LoVo (cell line): ENCODE measurements around the gene CLMN.

Experiments used
- DNase-seq: peaks from one replicate; pipeline ENCODE4 v3.0.0-alpha.2; 2016; ENCODE audit warnings: low spot score

The CLMN gene, protein sequence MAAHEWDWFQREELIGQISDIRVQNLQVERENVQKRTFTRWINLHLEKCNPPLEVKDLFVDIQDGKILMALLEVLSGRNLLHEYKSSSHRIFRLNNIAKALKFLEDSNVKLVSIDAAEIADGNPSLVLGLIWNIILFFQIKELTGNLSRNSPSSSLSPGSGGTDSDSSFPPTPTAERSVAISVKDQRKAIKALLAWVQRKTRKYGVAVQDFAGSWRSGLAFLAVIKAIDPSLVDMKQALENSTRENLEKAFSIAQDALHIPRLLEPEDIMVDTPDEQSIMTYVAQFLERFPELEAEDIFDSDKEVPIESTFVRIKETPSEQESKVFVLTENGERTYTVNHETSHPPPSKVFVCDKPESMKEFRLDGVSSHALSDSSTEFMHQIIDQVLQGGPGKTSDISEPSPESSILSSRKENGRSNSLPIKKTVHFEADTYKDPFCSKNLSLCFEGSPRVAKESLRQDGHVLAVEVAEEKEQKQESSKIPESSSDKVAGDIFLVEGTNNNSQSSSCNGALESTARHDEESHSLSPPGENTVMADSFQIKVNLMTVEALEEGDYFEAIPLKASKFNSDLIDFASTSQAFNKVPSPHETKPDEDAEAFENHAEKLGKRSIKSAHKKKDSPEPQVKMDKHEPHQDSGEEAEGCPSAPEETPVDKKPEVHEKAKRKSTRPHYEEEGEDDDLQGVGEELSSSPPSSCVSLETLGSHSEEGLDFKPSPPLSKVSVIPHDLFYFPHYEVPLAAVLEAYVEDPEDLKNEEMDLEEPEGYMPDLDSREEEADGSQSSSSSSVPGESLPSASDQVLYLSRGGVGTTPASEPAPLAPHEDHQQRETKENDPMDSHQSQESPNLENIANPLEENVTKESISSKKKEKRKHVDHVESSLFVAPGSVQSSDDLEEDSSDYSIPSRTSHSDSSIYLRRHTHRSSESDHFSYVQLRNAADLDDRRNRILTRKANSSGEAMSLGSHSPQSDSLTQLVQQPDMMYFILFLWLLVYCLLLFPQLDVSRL

DNA sequence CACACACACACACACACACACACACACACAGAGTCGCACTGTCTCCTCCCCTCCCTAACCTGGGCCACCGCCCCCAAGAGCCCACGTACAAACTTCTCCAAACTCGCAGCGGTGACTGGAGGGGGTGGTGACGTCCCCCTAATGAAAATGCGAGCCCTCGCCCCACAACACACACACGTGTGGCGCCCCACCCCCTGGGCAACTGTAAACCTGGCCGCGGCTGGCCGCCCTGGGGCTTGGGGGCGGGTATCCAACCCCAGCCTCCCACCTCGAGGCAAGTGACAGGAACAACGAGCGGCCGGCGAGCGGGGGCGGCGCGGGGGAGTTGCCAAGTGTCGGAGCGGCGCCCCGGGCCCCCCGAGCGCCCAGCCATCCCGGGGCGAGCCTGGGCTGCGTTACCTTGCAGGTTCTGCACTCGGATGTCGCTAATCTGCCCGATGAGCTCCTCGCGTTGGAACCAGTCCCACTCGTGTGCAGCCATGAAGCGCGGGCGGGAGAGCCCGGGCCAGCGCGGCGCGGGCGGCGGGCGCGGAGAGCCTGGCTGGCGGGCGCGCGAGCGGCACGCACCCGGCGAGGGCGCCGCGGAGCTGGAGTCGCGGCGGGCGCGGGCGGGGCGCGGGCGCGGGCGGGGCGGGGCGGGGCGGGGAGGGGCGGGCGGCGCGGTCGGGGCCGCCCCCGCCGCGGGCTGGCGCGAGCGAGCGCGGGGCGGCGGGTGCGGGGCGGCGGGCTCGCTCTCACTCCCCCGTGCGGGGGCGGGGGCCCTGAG, at the start of gene CLMN:
CLMN (minus strand) TSS at position 597 of the 766 bp plus-strand sequence; CDS start at position 481, 116 bp downstream.
- DNase-seq, result peak; percentile 49

DNA sequence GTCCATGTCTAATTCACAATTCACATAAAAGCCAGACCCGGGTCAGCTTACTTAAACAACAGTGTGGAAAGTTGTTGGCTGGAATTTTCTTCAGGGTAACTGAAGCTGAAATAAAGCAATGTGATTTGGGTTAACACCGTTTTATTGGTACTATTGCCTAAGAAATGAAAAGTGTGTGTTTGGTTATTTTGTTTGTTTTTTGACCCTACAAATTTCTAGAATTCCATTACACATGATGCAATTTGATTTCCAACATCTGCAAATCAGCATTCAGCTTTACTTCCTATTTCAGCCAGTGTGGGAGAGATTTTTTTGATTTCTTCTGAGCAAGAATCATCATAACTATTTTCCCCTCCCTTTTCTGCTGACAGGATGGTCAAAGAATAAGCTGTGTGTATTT, 45.7 kb upstream of the CLMN start:
- no peak for DNase-seq

DNA sequence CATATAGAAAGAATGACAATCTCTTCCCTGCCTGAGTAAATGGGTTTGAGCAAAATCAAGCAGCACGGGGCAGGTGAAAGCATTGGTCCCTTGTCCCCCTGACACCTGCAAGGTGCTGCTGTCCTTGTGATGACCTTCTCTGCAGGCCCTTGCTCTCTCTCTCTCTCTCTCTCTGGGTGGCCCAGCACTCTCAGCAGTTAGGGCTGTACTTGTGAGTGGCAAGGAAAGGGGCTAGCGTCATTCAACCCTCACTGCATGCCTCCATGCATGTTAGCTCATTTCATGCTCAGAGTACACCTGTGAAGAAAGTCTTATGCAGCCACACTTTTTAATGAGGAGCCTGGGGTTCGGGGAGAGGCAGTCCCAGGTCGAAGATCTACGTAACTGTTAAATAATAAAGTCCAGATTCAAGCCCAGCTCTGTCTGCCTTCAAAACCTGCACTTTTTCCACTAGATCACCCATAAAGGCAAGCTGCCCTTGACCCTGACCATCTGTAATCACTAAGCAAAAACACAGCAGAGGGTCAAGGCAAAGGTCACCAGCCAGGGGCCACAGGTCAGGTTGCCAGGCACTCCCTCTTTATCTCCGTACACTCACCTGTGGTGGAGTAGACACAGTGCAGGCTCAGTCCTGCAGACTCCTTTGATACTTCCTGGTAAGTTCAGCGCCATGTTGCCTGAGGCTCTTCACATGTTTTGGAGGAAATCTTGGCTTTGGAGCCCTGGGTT, 44.9 kb upstream of the CLMN start:
- DNase-seq, result no peak

DNA sequence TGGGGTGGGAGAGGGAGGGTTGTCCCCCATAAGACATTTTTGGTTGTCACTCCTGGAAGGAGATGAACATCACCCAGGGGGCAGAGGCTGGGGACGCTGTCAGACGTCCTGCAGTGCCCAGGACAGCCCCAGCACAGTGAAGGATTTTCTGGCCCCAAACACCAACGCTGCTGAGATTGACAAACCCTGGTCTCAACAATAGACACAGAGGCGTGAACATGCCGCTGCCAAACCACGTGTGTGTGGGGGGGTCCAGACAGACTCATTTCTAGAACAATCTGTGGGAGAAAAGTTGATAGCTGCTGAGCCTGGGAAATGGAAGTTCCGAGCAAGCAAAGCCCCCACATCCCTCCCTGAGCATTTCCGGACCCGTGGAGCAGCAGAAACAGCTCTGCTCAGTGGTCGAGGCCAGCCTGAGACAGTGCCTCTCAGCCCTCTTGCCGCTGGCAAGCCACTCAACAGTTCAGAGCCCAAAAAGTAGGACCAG, 43.8 kb upstream of the CLMN start:
- no peak for DNase-seq

DNA sequence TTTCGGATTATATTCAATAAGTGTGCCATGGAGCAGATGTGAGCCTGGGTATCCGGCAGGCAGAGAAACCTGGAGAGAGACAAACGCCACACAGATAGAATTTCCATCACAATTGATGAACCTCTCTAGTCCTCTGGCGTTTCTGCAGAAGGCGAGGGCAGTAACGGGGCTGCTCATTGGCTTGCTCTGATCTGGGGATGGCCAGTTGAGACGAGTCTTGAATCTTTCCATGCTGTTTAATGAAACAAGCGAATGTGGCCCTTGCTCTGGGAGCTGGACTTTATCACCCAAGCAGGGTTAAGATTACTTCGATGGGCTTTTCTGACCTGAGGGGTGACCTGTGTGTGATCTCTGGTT, 42.4 kb upstream of the CLMN start:
- DNase-seq, result no peak

DNA sequence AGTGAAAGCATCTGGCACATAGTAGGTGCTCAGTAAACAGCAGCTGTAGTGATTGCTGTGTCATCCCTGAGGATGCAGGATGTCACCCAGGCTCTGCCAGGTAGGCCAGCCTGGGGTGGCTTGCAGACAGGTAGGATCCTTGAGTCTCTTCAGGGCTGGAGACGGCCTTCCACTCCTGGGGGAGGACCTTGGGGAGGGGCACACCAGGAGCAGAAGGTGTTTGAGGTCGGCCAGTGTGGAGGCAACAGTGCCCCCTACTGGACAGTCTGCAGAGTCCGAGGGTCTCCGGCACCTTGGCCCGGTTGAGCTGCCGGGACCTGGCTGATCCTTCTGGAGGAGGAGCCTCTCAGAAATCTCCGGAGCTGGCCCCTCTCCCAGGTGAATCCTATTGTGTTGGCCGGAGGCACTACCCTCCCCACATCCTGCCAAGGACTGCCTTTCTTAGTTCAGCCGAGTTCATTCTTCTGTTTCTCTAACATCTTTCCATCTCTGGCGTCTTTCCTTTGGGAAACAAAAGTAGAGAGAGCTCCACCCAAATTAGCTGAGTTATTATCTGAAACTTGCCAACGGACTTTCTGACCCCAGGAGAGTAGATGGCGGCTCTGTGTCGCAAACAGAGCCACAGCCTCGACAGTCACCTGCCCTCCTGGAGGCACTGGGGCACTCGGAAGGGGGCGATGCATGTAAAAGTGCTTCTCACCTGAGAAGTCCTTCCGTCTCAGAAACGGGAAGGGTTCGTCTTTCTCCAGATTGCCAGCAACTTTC, 41.8 kb upstream of the CLMN start:
- DNase-seq, result no peak

DNA sequence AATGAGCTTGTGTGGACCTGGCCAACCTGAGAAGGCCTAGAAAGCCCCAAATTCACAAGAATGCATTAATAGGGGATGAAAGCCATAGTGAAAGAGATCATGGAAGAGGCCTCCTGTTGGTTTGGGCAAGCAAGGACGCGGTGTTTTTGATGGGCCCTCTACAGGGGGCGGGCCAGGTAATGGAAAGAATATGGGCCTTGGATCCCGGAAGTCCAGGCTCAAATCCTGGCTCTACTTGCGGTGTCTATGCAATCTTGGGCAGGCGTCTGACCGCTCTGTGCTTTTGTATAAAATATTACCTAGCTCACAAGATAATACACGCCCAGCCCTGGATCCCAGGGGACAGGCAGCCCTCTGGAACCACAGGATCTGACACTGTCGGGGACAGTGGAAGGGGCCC, 41.1 kb upstream of the CLMN start:
- no peak for DNase-seq

DNA sequence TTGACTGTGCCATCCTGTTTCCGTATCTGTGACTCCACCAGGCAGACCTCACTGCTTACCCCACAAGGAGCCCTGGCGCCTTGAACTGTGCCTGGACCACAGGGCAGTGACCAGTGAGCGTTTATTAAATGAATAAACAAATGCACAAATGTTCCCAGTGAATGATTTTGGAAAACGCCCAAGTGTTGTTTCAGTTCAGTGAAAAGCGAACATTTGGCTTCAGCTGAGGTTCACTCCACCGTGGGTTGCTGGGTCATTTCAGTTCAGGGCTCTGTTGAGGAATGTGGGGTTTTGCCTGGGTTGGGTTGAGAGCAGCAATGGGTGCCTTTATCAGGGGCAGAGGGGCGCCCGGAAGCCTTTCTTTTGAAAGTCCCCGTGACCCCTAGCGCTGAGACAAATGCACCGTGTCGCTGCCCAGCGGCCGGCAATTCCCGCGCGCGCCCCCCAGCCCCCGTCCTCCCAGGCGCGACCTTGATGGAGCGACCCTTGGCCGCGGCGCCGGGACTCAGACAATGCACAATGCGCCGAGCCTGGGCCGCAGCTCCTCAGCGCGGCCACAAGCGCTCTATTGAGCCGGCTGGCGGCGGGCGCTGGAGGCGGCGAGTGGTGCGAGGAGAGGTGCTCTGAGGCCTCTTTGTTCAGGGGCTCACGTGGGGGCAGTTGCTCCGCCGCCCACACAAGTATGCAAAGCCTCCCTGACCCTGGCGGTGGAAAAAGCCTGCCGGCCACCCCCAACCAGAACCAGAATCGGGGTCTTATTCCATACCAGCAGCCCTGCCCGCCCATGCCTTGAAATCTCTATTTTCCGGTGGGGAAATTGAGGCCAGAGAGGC, 40.5 kb upstream of the CLMN start:
- no peak for DNase-seq

DNA sequence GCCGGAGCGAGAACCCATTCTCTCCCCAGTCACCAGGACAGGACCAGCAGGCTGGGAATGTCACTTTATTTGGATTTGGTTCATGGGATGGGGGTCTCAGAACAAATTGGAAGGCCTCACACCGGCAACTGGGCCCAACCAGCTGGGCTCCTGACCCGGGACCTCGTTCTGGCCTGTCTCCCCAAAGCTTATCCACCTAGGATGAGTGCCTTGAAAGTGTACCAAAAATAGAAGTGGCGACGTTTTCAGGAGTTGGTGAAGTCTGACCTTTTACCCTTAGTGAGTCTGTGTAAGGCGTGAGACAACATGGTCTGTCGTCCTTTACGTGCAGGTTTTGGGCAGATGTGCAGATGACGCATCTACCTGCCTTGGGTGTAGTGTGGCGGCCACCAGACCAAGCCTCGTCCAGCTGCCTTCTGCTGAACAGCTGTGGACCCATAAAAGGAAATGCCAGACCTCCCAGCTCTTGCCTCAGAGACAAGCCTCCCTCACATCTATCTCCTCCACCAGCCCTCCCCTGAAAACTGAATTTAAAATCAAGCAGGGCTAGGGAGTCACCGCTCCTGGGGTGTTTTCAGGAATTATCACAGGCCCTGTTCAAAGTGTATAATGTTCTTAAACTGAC, 36.6 kb upstream of the CLMN start:
- no peak for DNase-seq

DNA sequence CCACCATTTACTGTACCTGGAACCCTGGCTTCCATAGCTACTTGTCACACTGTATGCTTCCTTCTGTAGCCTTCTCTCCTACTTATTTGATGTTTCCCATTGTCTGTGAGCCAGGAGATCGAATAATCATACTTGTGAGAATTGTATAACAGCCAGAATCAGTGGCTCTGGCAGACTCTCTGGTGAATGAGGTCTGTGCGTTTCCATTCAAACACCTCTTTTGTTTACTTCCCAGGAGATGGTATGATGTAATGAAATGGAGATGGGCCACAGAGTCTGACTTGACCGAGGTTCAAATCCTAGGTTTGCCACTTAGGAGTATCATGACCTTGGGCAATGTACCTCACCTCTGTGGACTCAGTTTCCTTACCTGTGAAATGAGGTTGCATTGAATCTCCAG, 35.7 kb upstream of the CLMN start:
- DNase-seq, result no peak

DNA sequence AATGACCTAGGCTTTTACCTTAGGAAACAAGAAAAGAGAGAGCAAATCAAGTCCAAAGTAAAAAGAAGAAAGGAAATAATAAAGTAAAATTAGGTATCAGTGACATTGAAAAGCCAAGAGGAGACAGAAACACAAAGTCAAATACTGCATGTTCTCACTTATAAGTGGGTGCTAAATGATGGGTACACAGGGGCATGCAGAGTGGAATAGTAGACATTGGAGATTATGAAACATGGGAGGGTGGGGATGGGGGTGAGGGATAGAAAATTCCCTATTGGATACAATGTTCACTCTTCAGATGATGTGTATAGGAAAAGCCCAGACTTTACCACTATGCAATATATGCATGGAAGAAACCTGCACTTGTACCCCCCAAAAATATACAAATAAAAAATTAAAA, 35.1 kb upstream of the CLMN start:
- DNase-seq, result no peak

DNA sequence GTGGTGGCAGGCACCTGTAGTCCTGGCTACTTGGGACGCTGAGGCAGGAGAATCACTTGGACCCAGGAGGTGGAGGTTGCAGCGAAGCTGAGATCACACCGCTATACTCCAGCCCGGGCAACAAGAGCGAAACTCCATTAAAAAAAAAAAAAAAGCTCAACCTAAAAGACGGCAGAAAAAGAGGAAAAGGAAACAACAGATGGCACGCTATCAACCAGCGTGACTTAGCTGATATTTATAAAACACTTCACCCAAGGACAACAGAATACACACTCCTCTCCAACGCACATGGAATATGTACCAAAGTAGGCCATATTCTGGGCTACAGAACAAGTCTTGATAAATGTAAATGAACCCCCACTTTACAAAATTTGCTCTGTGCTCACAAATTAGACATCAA, 34.0 kb upstream of the CLMN start:
- DNase-seq, result no peak

DNA sequence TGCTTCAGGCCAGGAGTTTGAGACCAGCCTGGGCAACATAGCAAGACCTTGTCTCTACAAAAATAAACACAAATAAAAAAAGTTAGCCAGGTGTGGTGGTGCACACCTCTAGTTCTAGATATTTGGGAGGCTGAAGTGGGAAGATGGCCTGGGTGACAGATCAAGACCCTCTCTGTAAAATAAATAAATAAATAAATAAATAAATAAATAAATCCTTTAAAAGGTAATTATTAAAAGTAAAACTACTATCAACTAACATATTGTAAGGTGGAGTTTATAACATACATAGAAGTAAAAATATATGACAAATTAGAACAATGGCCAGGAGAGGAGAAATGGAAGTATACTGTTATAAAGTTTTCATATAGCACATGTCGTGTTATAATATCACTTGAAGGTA, 33.3 kb upstream of the CLMN start:
- DNase-seq, result no peak

DNA sequence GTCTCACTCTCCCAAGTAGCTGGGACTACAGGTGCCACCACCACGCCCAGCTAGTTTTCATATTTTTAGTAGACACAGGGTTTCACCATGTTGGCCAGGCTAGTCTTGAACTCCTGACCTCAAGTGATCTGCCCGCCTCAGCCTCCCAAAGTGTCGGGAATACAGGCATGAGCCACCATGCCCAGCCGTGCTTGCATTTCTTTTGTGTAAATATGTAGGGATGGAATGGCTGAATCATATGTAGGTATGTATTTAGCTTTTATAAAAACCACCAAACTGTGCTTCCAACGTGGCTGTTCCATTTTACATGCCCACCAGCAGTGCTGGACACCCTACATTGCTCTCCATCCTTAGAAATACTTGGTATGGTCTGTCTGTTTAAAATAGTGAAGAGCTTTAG, 32.8 kb upstream of the CLMN start:
- DNase-seq, result no peak

DNA sequence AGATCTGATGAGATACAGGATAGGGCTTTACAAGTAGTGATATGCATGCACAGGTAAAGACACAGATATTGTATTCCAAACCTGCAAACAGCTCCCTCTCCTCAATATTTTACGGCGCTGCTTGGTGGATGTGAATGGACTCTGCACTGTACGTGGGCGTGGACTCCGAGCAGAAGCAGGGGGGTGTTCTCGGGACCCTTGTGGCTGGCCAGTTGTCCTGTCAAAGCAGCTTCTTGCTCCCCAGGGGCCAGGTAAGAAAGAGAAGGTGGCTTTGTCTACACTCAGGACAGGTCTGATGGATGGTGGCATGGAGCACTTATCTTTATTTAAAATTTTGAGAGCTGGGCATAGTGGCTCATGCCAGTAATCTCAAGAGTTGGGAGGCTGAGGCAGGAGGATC, 29.5 kb upstream of the CLMN start:
- DNase-seq, result no peak

DNA sequence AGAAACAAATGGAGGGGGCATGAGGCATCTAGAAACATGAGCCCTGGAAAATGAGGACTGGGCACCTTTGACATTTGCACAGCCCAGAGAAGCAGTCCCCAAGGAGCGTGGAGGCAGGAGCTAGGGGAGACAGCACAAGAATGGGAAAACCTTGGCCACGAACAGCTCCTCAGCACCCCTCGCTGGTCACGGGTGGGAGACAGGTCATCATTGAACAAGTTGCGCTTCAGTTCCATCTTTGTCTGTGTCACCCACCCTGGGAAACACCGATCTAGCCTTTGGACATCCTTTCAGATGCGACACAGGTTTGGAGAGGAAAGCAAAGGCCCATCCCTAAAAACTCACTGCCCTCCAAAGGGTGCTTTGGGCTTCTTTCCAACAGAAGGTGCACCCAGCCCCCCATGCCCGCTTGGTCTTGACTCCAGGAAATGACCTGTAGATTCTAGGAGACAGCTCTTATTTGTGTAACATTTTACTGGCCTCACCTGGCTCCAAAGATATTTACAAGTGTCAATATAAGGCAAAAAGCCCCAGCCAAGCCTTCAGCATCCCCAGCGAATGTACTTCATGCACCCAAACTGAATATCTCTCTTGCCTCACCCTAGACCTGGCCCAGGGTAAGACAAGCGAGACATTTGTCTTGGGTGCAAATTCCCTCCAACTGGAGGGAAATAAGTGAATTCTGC, 28.8 kb upstream of the CLMN start:
- DNase-seq, result no peak

DNA sequence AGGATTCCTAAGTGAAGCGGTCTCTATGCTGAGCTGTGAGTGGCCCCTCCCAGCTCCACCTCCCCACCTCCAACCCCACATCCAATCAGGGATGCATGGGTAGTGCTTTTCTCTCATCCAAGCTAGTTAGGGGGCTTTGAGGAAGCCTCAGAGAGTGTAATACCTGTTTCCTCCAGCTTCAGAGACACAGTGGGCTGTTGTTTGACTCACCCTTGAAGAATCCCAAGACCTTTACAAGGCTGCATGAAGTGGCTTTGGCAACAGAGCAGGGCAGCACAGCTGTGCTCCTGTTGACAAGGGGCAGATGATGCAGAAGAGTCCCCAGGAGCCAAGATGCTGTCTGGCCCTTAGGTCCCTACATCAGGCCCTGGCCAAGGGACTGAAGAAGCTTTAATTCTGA, 27.1 kb upstream of the CLMN start:
- peak; percentile 26 for DNase-seq

DNA sequence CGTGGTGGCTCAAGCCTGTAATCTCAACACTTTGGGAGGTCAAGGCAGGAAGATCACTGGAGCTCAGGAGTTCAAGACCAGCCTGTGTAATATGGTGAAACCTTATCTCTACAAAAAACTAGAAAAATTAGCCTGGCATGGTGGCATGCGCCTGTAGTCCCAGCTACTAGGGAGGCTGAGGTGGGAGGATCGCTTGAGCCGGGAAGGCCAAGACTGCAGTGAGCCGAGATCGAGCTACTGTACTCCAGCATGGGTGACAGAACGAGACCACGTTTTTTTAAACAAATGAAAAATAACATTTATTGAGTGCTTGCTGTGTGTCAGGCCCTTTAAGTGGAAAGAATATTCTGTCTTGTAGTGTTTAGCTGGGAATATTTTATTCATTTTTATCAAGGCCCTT, 26.6 kb upstream of the CLMN start:
- no peak for DNase-seq

DNA sequence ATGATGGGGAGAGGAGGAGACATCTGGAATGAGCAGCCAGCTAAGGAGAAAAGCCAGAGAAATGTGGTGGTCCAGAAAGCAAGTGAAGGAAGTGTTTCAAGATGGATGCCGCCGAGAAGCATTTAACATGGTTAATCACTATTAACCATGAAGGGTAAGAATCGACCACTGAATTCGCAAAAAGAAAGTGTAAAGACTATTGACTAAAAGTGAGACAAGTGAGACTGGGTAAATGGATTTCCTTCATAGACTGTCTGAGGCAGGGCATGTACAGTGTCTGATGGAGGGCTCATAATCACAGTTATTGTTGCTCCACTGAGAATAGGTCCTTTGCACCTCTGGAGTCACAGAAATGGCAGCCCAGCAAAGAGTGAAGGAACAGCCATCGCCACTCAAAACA, 25.3 kb upstream of the CLMN start:
- no peak for DNase-seq
